OCI-LY1 (cell line): Measurements from ENCODE around the gene CARD11.

Experiments
- H2AFZ ChIP-seq: fragments of 200-600 bp; sonication (generic), shearing (Covaris generic); 2 replicates; pipeline ENCODE4 v1.6.0; 2014; ENCODE audit warnings: antibody characterized with exemption, mild to moderate bottlenecking, low read length
- H3F3A ChIP-seq: fragments of 200-600 bp; sonication (generic), shearing (Covaris generic); 2 replicates; pipeline ENCODE4 v1.6.0; 2014; ENCODE audit warnings: mild to moderate bottlenecking, antibody characterized with exemption, low read length, moderate library complexity; ENCODE audit not compliant: insufficient read depth
- H3K27ac ChIP-seq: fragments of 200-600 bp; sonication (generic); 2 replicates; pipeline ENCODE4 v1.5.1; 2014; ENCODE audit warnings: low read length, mixed run types, mild to moderate bottlenecking, low read depth; ENCODE audit not compliant: poor library complexity, severe bottlenecking
- H3K27me3 ChIP-seq: fragments of 200-600 bp; sonication (generic); 2 replicates; pipeline ENCODE4 v1.6.0; 2014; ENCODE audit warnings: antibody characterized with exemption, mild to moderate bottlenecking, low read length, moderate library complexity; ENCODE audit not compliant: insufficient read depth
- H3K36me3 ChIP-seq: fragments of 200-600 bp; sonication (generic); 2 replicates; pipeline ENCODE4 v1.6.1; 2014; ENCODE audit warnings: mild to moderate bottlenecking, antibody characterized with exemption, low read length, moderate library complexity, mixed read lengths; ENCODE audit not compliant: insufficient read depth
- H3K4me1 ChIP-seq: fragments of 200-600 bp; sonication (generic); 2 replicates; pipeline ENCODE4 v1.5.1; 2014; ENCODE audit warnings: mild to moderate bottlenecking, low read length, moderate library complexity; ENCODE audit not compliant: insufficient read depth, severe bottlenecking
- H3K4me2 ChIP-seq: fragments of 200-600 bp; sonication (generic), shearing (Covaris generic); 2 replicates; pipeline ENCODE4 v1.6.1; 2014; ENCODE audit warnings: low read length
- H3K4me3 ChIP-seq: fragments of 200-600 bp; sonication (generic); 2 replicates; pipeline ENCODE4 v1.5.1; 2014; ENCODE audit warnings: low read length, low read depth, mild to moderate bottlenecking, mixed read lengths; ENCODE audit not compliant: poor library complexity, severe bottlenecking
- H3K79me2 ChIP-seq: fragments of 200-600 bp; shearing (Covaris generic); 2 replicates; pipeline ENCODE4 v1.6.1; 2016; ENCODE audit warnings: mixed run types, low read length, mixed read lengths; ENCODE audit not compliant: insufficient read depth
- H3K9ac ChIP-seq: fragments of 200-600 bp; sonication (generic), shearing (Covaris generic); 2 replicates; pipeline ENCODE4 v1.6.1; 2014; ENCODE audit warnings: mild to moderate bottlenecking, low read length, mixed read lengths
- H3K9me2 ChIP-seq: fragments of 200-600 bp; sonication (generic), shearing (Covaris generic); 2 replicates; pipeline ENCODE4 v1.6.1; 2014; ENCODE audit warnings: low read depth, mild to moderate bottlenecking, low read length, mixed read lengths
- H3K9me3 ChIP-seq: fragments of 200-600 bp; shearing (Covaris generic); 2 replicates; pipeline ENCODE4 v1.6.1; 2014; ENCODE audit warnings: low read length, mixed read lengths
- H4K20me1 ChIP-seq: fragments of 200-600 bp; sonication (generic), shearing (Covaris generic); 2 replicates; pipeline ENCODE4 v1.6.0; 2016; ENCODE audit warnings: mild to moderate bottlenecking, low read length; ENCODE audit not compliant: insufficient read depth
- EZH2 ChIP-seq: fragments of 200-600 bp; sonication (generic), shearing (Covaris generic); IDR thresholded peaks from 2 replicates; pipeline ENCODE4 v1.8.0; 2017; ENCODE audit warnings: borderline replicate concordance, mixed run types, mild to moderate bottlenecking, antibody characterized with exemption, low read length, moderate library complexity, mixed read lengths
- TF ChIP-seq, protein P1 (sequence below): fragments of 200-600 bp; sonication (generic), shearing (Covaris generic); IDR thresholded peaks from 2 replicates; pipeline ENCODE4 v1.5.1; 2017; ENCODE audit warnings: mild to moderate bottlenecking, antibody characterized with exemption, low read length, moderate library complexity, mixed read lengths

CARD11 gene

DNA sequence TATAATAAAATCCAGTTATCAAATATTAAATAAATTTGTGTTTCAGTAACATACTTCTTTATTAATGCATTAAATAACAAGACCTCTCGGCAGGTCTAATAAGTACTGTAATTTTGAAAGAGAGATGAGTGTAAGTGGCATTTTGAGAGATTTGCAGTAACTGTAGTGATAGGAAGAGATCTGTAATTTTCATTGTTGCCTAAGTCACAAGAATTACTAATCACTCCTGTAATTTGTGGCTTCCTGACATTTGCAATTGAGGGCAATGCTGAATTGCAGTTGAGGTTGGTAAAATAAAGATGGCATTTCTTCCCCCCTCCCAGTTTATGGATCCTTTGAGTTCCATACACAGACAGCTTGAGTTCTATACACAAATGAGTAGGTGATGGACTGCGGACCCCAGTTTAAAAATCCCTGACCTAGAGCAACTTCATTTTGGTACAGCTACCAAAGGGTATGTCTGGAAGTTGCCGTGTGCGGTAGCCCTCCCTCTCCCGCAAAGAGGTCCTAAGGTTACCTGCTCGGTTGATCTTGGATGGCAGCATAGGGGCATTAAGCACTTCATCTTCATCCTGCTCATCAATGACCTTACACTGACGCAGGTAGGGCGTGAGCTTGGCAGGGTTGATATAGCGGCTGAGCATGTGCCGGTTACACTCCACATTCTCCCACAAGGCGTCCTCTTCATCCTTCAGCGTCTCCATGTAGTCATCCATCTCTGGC, 96.4 kb downstream of the CARD11 start:
- no peak for TF ChIP-seq EZH2
- TF ChIP-seq, protein P1, sequence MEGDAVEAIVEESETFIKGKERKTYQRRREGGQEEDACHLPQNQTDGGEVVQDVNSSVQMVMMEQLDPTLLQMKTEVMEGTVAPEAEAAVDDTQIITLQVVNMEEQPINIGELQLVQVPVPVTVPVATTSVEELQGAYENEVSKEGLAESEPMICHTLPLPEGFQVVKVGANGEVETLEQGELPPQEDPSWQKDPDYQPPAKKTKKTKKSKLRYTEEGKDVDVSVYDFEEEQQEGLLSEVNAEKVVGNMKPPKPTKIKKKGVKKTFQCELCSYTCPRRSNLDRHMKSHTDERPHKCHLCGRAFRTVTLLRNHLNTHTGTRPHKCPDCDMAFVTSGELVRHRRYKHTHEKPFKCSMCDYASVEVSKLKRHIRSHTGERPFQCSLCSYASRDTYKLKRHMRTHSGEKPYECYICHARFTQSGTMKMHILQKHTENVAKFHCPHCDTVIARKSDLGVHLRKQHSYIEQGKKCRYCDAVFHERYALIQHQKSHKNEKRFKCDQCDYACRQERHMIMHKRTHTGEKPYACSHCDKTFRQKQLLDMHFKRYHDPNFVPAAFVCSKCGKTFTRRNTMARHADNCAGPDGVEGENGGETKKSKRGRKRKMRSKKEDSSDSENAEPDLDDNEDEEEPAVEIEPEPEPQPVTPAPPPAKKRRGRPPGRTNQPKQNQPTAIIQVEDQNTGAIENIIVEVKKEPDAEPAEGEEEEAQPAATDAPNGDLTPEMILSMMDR, result no peak
- Histone ChIP-seq H3K4me1 (no peaks in the 10 kb centered on the region), H3K9ac (no peak overlapping the region), H3K36me3 (peaks cover 45% of the 10 kb centered on the region), H3K4me2 (no peak overlapping the region), H3K79me2 (no peaks in the 10 kb centered on the region), H3K9me3 (peaks cover 11% of the 10 kb centered on the region), H3K27me3 (no peaks in the 10 kb centered on the region), H3K9me2 (no peaks in the 10 kb centered on the region), H3K27ac (no peak overlapping the region), H4K20me1 (no peaks in the 10 kb centered on the region), H2AFZ (no peak overlapping the region), H3F3A (no peaks in the 10 kb centered on the region), H3K4me3 (no peak overlapping the region)

GRCh38 chr7:2945171-2945570, 98.5 kb downstream of the CARD11 start:
- no peaks in the 10 kb centered on the region for H3F3A ChIP-seq
- no peaks in the 10 kb centered on the region for H3K9me2 ChIP-seq
- no peak overlapping the region for H3K27ac ChIP-seq
- H3K36me3 ChIP-seq, result peaks cover 40% of the 10 kb centered on the region
- no peak overlapping the region for H3K4me2 ChIP-seq
- no peak overlapping the region for H2AFZ ChIP-seq
- no peak overlapping the region for H3K9ac ChIP-seq
- 0 out of 2 replicates have a peak, but pooled peaks cover 3% of the 10 kb centered on the region for H3K9me3 ChIP-seq
- no peaks in the 10 kb centered on the region for H4K20me1 ChIP-seq
- H3K79me2 ChIP-seq, result no peaks in the 10 kb centered on the region
- TF ChIP-seq EZH2, result no peak
- TF ChIP-seq, protein P1, result no peak
- H3K27me3 ChIP-seq, result no peaks in the 10 kb centered on the region
- H3K4me3 ChIP-seq, result no peak overlapping the region
- no peaks in the 10 kb centered on the region for H3K4me1 ChIP-seq

- Histone ChIP-seq H3F3A (no peaks in the 10 kb centered on the region), H3K4me2 (no peak overlapping the region), H3K27me3 (no peaks in the 10 kb centered on the region), H3K27ac (no peak overlapping the region), H3K36me3 (peaks cover 41% of the 10 kb centered on the region), H3K79me2 (no peaks in the 10 kb centered on the region), H3K4me3 (no peak overlapping the region), H3K4me1 (no peaks in the 10 kb centered on the region), H3K9me2 (no peaks in the 10 kb centered on the region), H4K20me1 (no peaks in the 10 kb centered on the region), H3K9me3 (0 out of 2 replicates have a peak, but pooled peaks cover 3% of the 10 kb centered on the region), H3K9ac (no peak overlapping the region), H2AFZ (no peak overlapping the region)
- TF ChIP-seq EZH2, result no peak
- TF ChIP-seq, protein P1, result no peak
Measured at GRCh38 chr7:2944739-2945138, 98.9 kb downstream of the CARD11 start.
